ENCODE measurements around the gene ATXN7L1. TPM values are rescaled to one million over a fixed set of nuclear protein-coding genes. Genes with fewer than 3 reads are reported as not detected.

The ATXN7L1 gene
- total and polyA plus RNA-seq, 2 of the 4 experiments (the other 2 are of a cell fraction): 3.5 to 4.3 TPM

DNA sequence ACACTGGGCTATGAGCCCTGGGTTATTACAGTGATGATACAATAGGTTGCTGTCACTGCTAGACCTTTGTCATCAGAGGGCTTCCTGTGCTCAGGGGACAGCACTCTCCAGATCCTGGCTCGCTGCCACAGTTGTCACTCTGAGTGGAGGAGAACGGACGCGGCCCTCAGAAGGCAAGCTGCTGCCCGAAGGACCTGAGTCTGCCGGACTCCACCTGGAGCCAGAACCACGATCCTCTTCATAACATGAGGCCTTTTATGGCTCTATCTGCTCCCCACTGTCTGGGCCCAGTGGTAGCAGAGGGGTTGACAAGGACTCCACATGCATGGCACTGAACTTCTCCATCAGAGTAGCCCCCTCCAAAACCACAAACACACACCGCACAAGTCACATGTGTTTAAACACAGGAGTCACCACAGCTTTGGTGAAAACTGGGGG lies 200.4 kb downstream of the ATXN7L1 start:
- Histone ChIP-seq H2AK9ac (replicated peaks; ENCODE audit: low read depth, low read length, poor library complexity) (no peak overlapping the region), H3K9ac (ENCODE audit: low read depth, low read length) (no peak overlapping the region), H2AK5ac (ENCODE audit: low read depth, low read length) (no peak overlapping the region), H3K18ac (ENCODE audit: low read depth, low read length) (no peak overlapping the region), H4K5ac (ENCODE audit: low read depth, low read length) (no peak overlapping the region), H3K23ac (ENCODE audit: low read depth, low read length) (no peak overlapping the region), H2BK20ac (ENCODE audit: low read depth, low read length) (no peak overlapping the region), H3K56ac (ENCODE audit: extremely low read depth, insufficient read depth, low read length) (no peak overlapping the region), H3K27ac (ENCODE audit: insufficient read depth, low read length) (no peak overlapping the region), H3K9me1 (ENCODE audit: insufficient read depth, low read length) (peaks cover 5% of the 10 kb centered on the region; the same call in 1 of the 2 replicates), H3K4me2 (ENCODE audit: low read depth, low read length) (no peak overlapping the region), H4K20me1 (ENCODE audit: insufficient read depth, low read length) (0 out of 2 replicates have a peak, but pooled peaks cover 9% of the 10 kb centered on the region), H3K79me1 (ENCODE audit: low read depth in 1 of 2, low read length in 2 of 2) (peaks cover 0 to 3% of the 10 kb centered on the region in 2 experiments; a peak in 1 of 4 replicates), H3K4me1 (ENCODE audit: control insufficient read depth, insufficient read depth, low read length) (peaks cover 4% of the 10 kb centered on the region; the same call in 1 of the 2 replicates), H3K9me3 (ENCODE audit: control insufficient read depth, insufficient read depth, low read length) (no peaks in the 10 kb centered on the region), H3K27me3 (ENCODE audit: control insufficient read depth, insufficient read depth, low read length) (no peaks in the 10 kb centered on the region), H2BK15ac (ENCODE audit: low read depth, low read length) (no peak overlapping the region), H3K4me3 (ENCODE audit: insufficient read depth, low read depth, low read length) (no peak overlapping the region), H3K36me3 (ENCODE audit: control insufficient read depth, insufficient read depth, low read length) (no peaks in the 10 kb centered on the region), H3K4ac (ENCODE audit: low read depth, low read length) (no peak overlapping the region), H3K14ac (replicated peaks; ENCODE audit: low read depth, low read length) (no peak overlapping the region), H4K8ac (ENCODE audit: low read depth in 2 of 2, low read length in 2 of 2) (no peak overlapping the region), H2AFZ (replicated peaks; ENCODE audit: low read length, poor library complexity) (no peak overlapping the region), H4K91ac (ENCODE audit: insufficient read depth, low read depth, low read length) (no peak overlapping the region), H2BK120ac (ENCODE audit: low read depth, low read length) (no peak overlapping the region), H2BK5ac (ENCODE audit: low read depth, low read length, poor library complexity, severe bottlenecking) (no peak overlapping the region)
- ATAC-seq (ENCODE audit: low read depth) (no peak), DNase-seq (no peak)
- WGBS, 2 experiments (ENCODE audit: extremely low coverage in 2 of 2, insufficient read length in 1 of 2): no CpG with 5 or more reads among the region's 8 CpGs
- TF ChIP-seq POLR2A (IDR thresholded peaks at IDR 0.05; ENCODE audit: low read depth, low read length) (no peak), BHLHE40 (IDR thresholded peaks at IDR 0.05; ENCODE audit: low read depth, low read length) (no peak), ELK1 (IDR thresholded peaks at IDR 0.05; ENCODE audit: borderline replicate concordance, low read depth, low read length) (no peak), MAZ (IDR thresholded peaks at IDR 0.05; ENCODE audit: borderline replicate concordance, low read depth, low read length) (no peak), CHD1 (IDR thresholded peaks at IDR 0.05; ENCODE audit: low read depth, low read length) (no peak), RAD21 (IDR thresholded peaks at IDR 0.05; ENCODE audit: low read length) (no peak)
- no TSS peak for BruUV-seq (replicated peaks)
- POLR2A ChIA-PET (ENCODE audit: unreplicated experiment): no interaction called here
- CTCF ChIA-PET: no interaction called here
- dilution Hi-C loops (cut with HindIII; ENCODE audit: low sequenced_read_pairs, unreplicated experiment) (no loop called here), intact Hi-C loops (cut with micrococcal nuclease) (no loop called here), in situ Hi-C loops (cut with MboI; ENCODE audit: low sequenced_read_pairs) (no loop called here)

All from IMR-90 (cell line).